Stimulated activated CD8-positive, alpha-beta memory T cell treated with anti-CD3 and anti-CD28 coated beads, Interleukin-12 subunit alpha, Interleukin-12 subunit beta, amount 100 ng/mL, for 4 hours (primary cell): ENCODE measurements around the gene ZFPL1.
A peak's percentile ranks its signal among the peaks of the same experiment; 100 is the strongest.

ENCODE experiments used
- DNase-seq: peaks from one replicate; pipeline ENCODE4 v3.0.0-alpha.2; 2020; ENCODE audit warnings: low read depth

The ZFPL1 gene

DNA sequence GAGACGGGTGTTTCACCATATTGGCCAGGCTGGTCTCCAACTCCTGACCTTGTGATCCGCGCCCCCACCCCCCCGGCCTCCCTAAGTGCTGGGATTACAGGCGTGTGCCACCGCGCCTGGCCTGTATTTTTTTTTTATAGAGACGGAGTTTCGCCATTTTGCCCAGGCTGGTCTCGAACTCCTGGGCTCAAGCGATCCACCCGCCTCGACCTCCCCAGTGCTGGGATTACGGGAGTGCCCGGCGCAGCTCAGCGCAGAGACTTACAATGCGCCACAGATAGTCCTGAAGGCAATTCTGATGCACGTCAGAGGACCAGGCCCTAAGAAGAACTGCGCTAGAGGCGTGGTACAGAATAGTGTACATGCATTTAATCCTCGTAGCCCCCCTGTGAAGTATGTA, 11.4 kb downstream of the ZFPL1 start:
- no peak for DNase-seq

DNA sequence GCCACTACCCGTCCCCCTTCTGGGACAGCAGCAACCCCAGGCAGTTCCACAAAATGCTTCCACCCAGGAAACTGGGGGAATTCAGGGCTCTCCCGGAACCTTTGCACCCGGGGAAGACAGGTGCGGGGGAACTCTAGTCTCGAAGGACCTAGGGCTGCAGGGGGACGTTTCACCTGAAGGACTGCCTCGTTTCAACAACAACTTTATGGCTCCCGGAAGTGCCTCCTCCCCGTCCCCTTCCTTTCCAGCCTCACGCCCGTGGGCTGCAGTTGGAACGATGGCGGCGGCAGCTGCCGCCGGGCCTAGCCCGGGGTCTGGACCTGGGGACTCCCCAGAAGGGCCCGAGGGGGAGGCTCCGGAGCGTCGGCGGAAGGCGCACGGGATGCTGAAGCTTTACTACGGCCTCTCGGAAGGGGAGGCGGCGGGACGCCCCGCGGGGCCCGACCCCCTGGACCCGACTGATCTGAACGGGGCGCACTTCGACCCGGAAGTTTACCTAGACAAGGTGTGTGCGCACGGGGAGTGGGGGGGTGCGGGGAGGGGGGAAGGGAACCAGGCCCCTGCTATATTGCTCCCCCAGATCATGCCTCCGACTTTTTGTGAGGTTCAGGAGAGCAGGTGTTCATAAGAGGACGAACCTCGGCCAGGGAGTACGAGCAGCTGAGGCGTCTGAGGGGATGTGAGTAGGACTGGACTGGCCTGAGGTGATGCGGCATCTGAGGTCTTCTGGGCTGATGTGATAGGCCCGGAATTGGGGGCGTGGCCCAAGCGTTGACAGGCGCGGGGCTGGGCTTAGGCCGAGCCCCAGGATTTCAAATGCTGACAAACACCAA, 12.2 kb downstream of the ZFPL1 start, which contains the start of gene VPS51:
VPS51 (plus strand) TSS at position 241 of the 833 bp plus-strand sequence; CDS start at position 278, 37 bp downstream.
- peak; percentile 67 for DNase-seq

DNA sequence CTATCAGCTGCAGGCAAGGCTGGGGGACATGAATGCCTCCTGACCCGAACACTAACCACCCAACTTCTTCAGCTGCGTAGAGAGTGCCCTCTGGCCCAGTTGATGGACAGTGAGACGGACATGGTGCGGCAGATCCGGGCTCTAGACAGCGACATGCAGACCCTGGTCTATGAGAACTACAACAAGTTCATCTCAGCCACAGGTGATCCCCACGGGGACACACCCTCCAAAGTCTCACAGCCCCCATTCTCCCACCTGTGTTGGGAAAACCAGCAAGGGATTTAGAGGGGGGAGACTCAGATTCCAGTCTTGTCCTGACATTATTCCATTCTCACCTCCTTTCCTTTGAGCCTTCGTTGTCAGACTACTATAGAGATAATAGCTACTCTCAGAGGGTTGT, 12.9 kb downstream of the ZFPL1 start:
- DNase-seq = no peak

DNA sequence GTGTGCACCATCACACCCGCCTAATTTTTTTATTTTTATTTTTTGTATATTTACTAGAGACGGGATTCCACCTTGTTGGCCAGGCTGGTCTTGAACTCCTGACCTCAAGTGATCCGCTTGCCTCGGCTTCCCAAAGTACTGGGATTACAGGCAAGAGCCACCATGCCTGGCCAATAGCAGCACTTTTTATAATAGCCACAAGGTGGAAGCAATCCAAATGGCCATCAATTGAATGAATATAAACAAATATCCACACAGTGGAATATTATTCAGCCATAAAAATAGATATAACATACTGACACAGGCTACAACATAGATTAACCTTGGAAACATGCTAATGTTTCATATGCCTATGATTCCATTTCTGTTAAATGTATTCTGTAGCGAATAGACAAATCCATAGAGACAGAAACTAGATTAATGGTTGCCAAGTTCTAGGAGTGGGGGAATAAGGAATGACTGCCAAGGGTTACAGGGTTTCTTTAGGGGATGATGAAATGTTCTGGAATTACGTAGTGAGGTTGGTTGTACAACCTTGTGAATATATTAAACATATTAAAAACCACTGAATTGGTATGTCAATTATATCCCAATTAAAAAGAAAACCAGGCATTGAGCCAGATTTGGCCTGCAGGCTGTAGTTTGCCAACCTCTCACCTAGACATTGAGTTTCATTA, 16.8 kb downstream of the ZFPL1 start:
- DNase-seq = no peak

DNA sequence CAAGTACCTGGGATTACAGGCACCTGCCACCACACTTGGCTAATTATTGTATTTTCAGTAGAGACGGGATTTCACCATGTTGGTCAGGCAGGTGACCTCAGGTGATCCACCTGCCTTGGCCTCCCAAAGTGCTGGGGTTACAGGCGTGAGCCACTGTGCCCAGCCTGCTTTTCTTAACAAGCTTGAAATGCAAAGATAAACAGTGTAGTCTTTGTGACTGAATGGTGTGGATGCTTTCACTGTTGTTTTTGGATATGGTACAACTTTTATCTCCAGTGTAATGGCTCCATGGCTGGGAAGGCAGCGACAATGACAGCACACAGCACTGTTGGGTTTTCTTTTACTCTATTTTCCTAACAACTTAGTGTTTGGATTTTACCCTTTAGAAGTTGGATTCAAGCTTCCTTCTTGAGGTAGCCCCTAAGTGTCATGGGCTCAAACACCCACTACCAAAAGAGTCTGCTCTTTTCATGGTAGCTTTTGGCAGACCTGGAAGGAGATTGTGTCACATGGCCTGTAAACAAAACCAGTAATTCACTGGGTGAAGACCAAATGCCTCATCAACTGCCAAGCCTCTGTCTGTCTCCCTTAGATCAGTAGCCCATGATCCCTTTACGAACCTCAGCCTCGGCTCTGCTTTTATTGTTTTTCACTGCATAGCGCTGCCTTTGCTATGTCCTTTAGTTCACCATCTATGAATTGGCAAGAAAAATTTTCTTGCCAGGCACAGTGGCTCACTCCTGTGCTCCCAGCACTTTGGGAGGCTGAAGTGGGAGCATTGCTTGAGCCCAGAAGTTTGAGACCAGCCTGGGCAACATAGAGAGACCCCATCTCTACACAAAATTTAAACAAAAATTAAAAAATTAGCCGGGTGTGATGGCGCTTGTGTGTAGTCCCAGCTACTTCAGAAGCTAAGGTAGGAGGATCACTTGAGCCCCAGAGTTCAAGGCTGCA, 18.4 kb downstream of the ZFPL1 start:
- DNase-seq = no peak

DNA sequence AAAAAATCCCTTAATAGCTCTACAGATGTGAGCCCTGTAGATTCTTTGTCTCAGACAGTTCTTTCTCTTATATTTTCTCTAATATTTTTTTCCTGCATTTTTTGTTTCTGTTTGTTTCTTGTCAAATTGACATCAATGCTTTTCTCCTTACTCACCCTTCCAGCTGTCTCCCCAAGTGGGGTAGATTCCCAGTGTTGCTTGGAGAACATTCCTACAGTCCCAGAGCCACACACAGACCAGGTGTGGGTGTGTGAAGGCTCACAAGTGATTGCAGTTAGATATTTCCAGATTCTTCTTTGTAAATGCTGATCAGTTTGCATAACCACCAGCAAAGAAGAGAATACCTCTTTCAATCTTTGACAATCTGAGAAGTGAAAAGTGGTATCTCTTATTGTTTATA, 19.5 kb downstream of the ZFPL1 start:
- no peak for DNase-seq

DNA sequence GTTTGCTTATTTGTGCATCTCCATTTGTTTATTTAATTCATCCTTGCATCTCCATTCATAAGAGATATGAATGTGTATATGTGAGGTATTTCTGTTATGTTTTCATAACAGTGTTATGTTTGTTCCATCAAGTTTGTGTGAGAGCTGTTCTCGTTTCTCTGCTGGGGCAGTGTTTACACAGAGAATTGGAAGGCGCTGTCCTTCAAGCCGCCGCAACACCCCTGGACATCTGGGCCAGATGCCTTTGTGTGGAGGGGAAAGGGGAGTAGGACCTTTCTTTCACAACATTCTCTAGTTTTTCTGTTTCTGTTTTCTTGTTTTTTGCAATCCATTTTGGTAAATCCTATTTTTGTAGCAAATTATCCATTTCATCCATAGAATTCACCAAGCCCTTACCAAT, 20.6 kb downstream of the ZFPL1 start:
- DNase-seq = no peak

DNA sequence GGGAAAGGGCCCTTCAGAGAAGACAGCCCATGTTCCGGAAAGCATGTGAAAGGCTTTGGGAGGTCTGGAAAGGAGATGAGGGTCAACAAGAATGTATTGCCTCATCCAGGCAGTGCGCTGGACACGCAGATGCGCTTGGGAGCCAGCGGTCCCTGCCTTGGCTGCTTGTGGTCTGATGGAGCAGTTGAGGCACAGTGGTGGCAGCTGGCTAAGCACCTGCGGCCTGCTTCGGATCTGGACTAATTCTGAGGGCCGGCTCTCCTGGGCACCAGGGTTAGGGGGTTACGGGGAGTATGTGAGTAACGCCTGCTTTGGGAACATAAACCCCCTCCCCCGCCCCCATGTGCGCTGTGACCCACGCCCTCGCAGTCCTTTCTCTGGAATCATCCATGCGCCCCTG, 23.1 kb downstream of the ZFPL1 start:
- no peak for DNase-seq

DNA sequence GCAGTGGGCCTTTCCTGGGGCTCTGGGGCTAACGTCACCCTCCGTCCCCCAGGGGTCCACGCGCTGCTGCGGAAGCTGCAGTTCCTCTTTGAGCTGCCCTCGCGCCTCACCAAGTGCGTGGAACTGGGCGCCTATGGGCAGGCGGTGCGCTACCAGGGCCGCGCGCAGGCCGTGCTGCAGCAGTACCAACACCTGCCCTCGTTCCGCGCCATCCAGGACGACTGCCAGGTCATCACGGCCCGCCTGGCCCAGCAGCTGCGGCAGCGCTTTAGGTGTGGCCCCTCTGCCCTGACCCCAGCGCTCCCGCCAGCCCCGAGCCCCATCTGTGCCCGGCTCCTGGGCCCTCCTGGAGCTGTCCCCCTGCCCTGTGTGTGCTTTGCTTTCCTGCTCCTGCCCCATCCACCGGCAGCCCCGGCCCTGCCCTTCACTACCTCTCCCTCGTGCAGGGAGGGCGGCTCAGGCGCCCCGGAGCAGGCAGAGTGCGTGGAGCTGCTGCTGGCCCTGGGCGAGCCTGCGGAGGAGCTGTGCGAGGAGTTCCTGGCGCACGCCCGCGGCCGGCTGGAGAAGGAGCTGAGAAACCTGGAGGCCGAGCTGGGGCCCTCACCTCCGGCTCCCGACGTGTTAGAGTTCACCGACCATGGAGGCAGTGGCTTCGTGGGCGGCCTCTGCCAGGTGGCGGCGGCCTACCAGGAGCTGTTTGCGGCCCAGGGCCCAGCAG, 23.9 kb downstream of the ZFPL1 start:
- DNase-seq = no peak

DNA sequence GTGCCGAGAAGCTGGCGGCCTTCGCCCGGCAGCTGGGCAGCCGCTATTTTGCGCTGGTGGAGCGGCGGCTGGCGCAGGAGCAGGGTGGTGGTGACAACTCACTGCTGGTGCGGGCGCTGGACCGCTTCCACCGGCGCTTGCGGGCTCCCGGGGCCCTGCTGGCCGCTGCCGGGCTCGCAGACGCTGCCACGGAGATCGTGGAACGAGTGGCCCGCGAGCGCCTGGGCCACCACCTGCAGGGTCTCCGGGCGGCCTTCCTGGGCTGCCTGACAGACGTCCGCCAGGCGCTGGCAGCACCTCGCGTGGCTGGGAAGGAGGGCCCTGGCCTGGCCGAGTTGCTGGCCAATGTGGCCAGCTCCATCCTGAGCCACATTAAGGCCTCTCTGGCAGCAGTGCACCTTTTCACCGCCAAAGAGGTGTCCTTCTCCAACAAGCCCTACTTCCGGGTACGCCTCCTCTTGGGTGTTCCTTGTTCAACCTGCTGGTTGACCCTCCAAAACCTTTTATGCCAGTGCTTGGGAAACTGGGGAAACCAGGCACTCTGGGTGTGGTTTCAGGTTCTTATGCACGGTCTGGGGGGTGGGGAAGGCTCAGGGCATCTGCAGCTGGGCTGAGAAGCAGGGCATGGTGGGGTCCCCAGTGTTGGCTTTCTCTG, 24.6 kb downstream of the ZFPL1 start:
- no peak for DNase-seq

DNA sequence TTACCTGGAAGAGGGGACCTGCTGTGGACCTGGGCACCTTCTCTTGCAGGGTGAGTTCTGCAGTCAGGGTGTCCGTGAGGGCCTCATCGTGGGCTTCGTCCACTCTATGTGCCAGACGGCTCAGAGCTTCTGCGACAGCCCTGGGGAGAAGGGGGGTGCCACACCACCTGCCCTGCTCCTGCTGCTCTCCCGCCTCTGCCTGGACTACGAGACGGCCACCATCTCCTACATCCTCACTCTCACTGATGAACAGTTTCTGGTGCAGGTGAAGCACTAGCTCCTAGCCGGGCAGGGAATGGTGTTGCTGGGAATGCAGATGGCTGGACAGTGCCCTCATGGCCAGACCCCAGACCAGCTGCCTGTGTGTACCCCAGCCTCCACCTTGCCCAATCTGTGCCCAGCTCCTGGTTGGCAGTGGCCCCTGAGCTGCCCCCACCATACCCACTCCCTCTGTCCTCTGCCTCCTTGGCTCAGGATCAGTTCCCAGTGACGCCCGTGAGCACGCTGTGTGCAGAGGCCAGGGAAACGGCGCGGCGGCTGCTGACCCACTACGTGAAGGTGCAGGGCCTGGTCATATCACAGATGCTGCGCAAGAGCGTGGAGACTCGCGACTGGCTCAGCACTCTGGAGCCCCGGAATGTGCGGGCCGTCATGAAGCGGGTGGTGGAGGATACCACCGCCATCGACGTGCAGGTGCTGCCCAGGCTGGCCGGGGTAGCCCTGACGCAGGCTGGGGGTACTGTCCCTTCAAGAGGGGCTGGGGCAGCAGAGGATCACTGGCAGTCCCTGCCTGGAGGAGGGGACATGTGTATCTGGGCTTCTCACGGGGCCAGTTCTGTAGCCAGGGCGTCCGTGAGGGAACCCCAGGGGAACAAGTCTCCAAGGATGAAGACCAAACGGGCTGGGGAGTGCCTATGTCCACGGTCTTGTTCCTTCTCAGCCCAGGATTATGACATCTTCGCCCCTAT, 25.5 kb downstream of the ZFPL1 start:
- DNase-seq = no peak

DNA sequence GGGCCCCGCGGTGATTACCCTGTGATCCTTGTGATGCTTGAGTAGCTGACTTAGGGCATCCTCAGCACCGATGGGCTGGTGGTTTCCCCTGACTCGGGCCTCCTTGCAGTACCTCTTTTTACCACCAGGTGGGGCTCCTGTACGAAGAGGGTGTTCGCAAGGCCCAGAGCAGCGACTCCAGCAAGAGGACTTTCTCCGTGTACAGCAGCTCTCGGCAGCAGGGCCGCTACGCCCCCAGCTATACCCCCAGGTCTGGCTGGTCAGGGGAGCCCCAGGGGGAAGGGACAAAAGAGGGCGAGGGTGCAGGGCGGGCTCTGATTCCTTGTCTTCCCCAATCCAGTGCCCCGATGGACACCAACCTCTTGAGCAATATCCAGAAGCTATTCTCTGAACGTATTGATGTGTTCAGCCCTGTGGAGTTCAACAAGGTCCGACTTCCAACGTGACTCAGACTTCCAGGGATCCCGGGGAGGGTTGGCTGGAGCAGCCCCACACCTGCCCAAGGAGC, 26.4 kb downstream of the ZFPL1 start:
- peak; percentile 85 for DNase-seq

DNA sequence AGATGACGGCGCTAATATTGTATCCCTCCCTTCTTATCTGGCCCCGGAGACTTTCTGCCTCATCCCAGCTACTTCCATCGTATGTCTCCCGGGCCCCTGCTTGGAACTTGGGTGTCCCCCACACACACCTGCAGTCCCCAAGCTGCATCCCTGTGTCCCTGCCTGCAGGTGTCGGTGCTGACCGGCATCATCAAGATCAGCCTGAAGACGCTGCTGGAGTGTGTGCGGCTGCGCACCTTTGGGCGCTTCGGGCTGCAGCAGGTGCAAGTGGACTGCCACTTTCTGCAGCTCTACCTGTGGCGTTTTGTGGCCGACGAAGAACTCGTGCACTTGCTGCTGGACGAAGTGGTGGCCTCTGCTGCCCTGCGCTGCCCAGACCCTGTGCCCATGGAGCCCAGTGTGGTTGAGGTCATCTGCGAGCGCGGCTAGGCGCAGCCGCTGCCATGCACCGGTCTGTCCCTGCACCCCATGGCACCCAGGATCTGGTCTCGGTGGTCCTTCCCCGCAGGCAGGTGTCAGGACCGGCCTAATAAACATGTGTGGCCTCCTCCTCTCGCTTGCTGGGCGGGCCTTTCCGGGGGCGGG, 27.2 kb downstream of the ZFPL1 start:
- DNase-seq = no peak

DNA sequence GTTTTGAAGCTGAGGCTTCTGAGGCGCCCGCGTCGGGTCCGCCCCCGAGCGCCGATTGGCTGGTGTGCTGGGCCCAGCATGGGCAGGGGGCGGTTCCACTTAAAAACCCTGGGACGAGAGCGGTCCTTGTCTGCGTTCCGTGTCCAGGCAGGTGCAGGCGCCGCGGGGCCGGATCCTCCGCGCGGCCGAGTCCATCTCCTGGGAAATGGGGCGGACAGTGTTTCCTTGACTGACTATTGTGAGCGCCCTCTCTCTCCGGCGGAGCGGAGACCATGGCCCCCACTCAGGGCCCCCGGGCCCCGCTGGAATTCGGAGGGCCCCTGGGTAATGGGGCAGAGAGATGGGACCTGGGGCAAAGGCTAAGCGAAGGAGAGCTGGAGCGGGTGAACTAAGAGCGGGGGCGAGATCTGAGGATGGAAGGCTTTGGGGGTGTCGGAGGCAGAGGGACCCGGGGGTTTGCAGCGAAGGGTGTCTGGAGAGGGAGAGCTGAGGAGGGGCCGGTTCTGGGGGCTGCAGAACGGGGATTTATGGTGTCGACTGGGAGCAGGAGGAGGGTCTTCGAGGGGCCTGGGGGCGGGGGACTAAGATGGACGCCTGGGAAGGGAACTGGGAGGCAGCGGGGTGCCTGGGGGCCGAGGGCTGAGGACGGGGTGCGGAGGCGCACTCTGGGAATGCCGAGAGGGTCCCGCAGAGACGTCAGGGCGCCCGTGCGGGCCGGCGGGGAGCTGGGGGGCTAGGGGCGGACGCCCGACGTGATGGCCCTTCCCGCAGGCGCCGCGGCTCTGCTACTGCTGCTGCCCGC, 27.9 kb downstream of the ZFPL1 start, which contains the start of gene TM7SF2:
TM7SF2 (plus strand) TSS at position 129 of the 802 bp plus-strand sequence; CDS start at position 273, 144 bp downstream.
- DNase-seq = peak; percentile 82

DNA sequence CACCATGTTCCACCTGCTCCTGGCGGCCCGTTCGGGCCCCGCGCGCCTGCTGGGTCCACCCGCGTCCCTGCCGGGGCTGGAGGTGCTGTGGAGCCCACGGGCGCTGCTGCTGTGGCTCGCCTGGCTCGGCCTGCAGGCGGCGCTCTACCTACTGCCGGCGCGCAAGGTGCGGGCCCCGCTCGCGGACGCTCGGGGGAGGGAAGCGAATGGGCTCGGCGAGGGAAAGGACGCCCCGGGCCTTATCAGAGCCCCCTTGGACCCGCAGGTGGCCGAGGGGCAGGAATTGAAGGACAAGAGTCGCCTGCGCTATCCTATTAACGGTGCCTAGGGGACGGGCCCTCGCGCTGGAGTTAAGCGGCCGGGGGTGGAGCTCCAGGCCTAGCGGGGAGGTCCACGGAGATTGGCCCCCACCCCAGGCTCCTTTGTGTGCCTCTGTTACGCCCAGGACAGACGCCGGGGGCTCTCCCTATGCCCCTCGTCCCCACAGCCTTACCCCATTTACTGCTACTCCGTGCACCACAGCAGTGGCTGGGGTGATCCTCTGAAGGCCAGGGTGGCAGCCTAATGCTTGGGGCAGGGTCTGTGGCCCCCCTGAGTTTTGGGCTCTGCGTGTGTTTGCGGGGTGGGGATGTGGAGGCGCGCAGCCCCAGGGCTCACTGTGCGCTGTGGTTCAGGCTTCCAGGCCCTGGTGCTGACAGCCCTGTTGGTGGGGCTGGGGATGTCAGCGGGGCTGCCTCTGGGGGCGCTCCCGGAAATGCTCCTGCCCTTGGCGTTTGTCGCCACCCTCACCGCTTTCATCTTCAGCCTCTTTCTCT, 28.7 kb downstream of the ZFPL1 start:
- DNase-seq = peak; percentile 63

DNA sequence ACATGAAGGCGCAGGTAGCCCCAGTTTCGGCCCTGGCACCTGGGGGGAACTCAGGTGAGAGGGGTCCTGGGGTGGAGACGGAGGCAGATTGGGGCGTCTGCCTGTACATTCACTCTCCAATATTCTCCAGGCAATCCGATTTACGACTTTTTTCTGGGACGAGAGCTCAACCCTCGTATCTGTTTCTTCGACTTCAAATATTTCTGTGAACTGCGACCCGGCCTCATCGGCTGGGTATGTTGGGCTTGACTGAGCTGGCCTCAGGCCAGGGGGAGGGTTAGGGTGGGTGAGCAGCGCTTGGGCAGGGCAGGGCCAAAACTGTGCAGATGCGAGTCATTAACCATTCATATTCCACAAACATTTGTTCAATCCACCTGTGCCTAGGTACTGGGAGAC, 29.3 kb downstream of the ZFPL1 start:
- no peak for DNase-seq

DNA sequence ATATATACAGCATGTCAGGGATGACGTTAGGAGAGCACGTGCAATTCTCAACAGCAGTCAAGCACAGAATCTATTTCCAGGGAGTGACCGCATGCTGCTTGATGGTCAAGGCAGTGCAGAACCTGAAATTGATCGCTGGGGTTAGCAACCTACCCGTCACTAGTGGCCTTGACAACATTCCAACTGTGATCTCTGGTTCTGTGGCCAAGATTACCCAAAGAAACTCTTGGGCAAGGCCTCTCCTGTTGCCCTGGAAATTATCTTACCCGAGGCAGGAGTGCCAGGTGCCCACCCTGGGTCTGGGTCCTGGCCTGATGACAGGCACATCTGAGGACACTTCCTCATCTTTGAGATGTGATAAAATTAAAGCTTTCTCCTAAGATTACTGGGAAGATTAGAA, 29.8 kb downstream of the ZFPL1 start:
- DNase-seq = no peak
